HEK293 (cell line): ENCODE measurements around the gene DNAJC22.
"Not testable (repeated sequence)": the region's sequence is repeated elsewhere in the genome, so short reads cannot be mapped to it uniquely, and the experiment has no call there.

Experiments
- BCL11A ChIP-seq: fragments of 450-650 bp; formaldehyde crosslinking; IDR thresholded peaks from 2 replicates; pipeline ENCODE4 v1.5.1; 2016; ENCODE audit warnings: low read depth, missing biosample characterization, missing genetic modification characterization
- GLI2 ChIP-seq: fragments of 450-650 bp; formaldehyde crosslinking; IDR thresholded peaks from 2 replicates; pipeline ENCODE4; 2017; ENCODE audit warnings: missing biosample characterization, missing genetic modification characterization, low read depth, borderline replicate concordance
- HOXA7 ChIP-seq: sonication (generic); formaldehyde crosslinking; IDR thresholded peaks from 2 replicates; pipeline ENCODE4 v1.8.1; 2022; ENCODE audit warnings: missing genetic modification reagents, borderline replicate concordance
- YY1 ChIP-seq: fragments of 450-650 bp; formaldehyde crosslinking; IDR thresholded peaks from 2 replicates; pipeline ENCODE4 v1.5.1; 2018; ENCODE audit warnings: missing biosample characterization, missing genetic modification characterization
- ZNF138 ChIP-seq: fragments of 450-650 bp; formaldehyde crosslinking; IDR thresholded peaks from 2 replicates; pipeline ENCODE4 v1.5.1; 2016; ENCODE audit warnings: missing biosample characterization, missing genetic modification characterization, borderline replicate concordance
- ZNF223 ChIP-seq: fragments of 450-650 bp; formaldehyde crosslinking; IDR thresholded peaks from 2 replicates; pipeline ENCODE4 v1.5.1; 2016; ENCODE audit warnings: missing biosample characterization, missing genetic modification characterization
- ZNF449 ChIP-seq: fragments of 450-650 bp; formaldehyde crosslinking; IDR thresholded peaks from 2 replicates; pipeline ENCODE4 v1.5.1; 2017; ENCODE audit warnings: missing biosample characterization, mild to moderate bottlenecking, missing genetic modification characterization, moderate library complexity
- ZNF555 ChIP-seq: fragments of 450-650 bp; formaldehyde crosslinking; conservative IDR thresholded peaks from 2 replicates; pipeline ENCODE4 v1.5.1; 2017; ENCODE audit warnings: missing biosample characterization, mild to moderate bottlenecking, missing genetic modification characterization, inconsistent platforms
- ZNF626 ChIP-seq: fragments of 450-650 bp; sonication (Bioruptor Pico); formaldehyde crosslinking; IDR thresholded peaks from 2 replicates; pipeline ENCODE4 v1.5.1; 2018; ENCODE audit warnings: missing biosample characterization, missing genetic modification characterization, inconsistent platforms
- ZNF658 ChIP-seq: fragments of 450-650 bp; formaldehyde crosslinking; IDR thresholded peaks from 2 replicates; pipeline ENCODE4; 2016; ENCODE audit warnings: missing biosample characterization, missing genetic modification characterization
- ZNF677 ChIP-seq: fragments of 450-650 bp; IDR thresholded peaks from 2 replicates; pipeline ENCODE4 v1.5.0; 2018; ENCODE audit warnings: missing biosample characterization, mild to moderate bottlenecking, missing genetic modification characterization, moderate library complexity
- TF ChIP-seq, protein P1 (sequence below): fragments of 450-650 bp; formaldehyde crosslinking; IDR thresholded peaks from 2 replicates; pipeline ENCODE4 v1.5.1; 2016; ENCODE audit warnings: missing biosample characterization, missing genetic modification characterization
- TF ChIP-seq, protein P2 (sequence below): fragments of 450-650 bp; formaldehyde crosslinking; IDR thresholded peaks from 2 replicates; pipeline ENCODE4 v1.5.1; 2016; ENCODE audit warnings: missing biosample characterization, missing genetic modification characterization
- TF ChIP-seq, protein P3 (sequence below): fragments of 450-650 bp; formaldehyde crosslinking; conservative IDR thresholded peaks from 2 replicates; pipeline ENCODE4 v1.5.1; 2016; ENCODE audit warnings: low read depth, missing biosample characterization, missing genetic modification characterization

GRCh38 chr12:49333778-49334177, 12.9 kb upstream of the DNAJC22 start:
- TF ChIP-seq BCL11A (tag by site-specific recombination); ZNF677 (tag by site-specific recombination); ZNF626 (tag by site-specific recombination); ZNF449; ZNF138; ZNF555 (tag by site-specific recombination); ZNF223 (tag by site-specific recombination); GLI2 (tag by site-specific recombination); ZNF658 (tag by site-specific recombination); YY1 (tag by site-specific recombination); HOXA7 (CRISPR knock-in tag): not testable (repeated sequence)
- TF ChIP-seq, protein P1, sequence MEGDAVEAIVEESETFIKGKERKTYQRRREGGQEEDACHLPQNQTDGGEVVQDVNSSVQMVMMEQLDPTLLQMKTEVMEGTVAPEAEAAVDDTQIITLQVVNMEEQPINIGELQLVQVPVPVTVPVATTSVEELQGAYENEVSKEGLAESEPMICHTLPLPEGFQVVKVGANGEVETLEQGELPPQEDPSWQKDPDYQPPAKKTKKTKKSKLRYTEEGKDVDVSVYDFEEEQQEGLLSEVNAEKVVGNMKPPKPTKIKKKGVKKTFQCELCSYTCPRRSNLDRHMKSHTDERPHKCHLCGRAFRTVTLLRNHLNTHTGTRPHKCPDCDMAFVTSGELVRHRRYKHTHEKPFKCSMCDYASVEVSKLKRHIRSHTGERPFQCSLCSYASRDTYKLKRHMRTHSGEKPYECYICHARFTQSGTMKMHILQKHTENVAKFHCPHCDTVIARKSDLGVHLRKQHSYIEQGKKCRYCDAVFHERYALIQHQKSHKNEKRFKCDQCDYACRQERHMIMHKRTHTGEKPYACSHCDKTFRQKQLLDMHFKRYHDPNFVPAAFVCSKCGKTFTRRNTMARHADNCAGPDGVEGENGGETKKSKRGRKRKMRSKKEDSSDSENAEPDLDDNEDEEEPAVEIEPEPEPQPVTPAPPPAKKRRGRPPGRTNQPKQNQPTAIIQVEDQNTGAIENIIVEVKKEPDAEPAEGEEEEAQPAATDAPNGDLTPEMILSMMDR (tag by site-specific recombination): not testable (repeated sequence)
- TF ChIP-seq, protein P2, sequence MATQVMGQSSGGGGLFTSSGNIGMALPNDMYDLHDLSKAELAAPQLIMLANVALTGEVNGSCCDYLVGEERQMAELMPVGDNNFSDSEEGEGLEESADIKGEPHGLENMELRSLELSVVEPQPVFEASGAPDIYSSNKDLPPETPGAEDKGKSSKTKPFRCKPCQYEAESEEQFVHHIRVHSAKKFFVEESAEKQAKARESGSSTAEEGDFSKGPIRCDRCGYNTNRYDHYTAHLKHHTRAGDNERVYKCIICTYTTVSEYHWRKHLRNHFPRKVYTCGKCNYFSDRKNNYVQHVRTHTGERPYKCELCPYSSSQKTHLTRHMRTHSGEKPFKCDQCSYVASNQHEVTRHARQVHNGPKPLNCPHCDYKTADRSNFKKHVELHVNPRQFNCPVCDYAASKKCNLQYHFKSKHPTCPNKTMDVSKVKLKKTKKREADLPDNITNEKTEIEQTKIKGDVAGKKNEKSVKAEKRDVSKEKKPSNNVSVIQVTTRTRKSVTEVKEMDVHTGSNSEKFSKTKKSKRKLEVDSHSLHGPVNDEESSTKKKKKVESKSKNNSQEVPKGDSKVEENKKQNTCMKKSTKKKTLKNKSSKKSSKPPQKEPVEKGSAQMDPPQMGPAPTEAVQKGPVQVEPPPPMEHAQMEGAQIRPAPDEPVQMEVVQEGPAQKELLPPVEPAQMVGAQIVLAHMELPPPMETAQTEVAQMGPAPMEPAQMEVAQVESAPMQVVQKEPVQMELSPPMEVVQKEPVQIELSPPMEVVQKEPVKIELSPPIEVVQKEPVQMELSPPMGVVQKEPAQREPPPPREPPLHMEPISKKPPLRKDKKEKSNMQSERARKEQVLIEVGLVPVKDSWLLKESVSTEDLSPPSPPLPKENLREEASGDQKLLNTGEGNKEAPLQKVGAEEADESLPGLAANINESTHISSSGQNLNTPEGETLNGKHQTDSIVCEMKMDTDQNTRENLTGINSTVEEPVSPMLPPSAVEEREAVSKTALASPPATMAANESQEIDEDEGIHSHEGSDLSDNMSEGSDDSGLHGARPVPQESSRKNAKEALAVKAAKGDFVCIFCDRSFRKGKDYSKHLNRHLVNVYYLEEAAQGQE (tag by site-specific recombination): not testable (repeated sequence)
- TF ChIP-seq, protein P3, sequence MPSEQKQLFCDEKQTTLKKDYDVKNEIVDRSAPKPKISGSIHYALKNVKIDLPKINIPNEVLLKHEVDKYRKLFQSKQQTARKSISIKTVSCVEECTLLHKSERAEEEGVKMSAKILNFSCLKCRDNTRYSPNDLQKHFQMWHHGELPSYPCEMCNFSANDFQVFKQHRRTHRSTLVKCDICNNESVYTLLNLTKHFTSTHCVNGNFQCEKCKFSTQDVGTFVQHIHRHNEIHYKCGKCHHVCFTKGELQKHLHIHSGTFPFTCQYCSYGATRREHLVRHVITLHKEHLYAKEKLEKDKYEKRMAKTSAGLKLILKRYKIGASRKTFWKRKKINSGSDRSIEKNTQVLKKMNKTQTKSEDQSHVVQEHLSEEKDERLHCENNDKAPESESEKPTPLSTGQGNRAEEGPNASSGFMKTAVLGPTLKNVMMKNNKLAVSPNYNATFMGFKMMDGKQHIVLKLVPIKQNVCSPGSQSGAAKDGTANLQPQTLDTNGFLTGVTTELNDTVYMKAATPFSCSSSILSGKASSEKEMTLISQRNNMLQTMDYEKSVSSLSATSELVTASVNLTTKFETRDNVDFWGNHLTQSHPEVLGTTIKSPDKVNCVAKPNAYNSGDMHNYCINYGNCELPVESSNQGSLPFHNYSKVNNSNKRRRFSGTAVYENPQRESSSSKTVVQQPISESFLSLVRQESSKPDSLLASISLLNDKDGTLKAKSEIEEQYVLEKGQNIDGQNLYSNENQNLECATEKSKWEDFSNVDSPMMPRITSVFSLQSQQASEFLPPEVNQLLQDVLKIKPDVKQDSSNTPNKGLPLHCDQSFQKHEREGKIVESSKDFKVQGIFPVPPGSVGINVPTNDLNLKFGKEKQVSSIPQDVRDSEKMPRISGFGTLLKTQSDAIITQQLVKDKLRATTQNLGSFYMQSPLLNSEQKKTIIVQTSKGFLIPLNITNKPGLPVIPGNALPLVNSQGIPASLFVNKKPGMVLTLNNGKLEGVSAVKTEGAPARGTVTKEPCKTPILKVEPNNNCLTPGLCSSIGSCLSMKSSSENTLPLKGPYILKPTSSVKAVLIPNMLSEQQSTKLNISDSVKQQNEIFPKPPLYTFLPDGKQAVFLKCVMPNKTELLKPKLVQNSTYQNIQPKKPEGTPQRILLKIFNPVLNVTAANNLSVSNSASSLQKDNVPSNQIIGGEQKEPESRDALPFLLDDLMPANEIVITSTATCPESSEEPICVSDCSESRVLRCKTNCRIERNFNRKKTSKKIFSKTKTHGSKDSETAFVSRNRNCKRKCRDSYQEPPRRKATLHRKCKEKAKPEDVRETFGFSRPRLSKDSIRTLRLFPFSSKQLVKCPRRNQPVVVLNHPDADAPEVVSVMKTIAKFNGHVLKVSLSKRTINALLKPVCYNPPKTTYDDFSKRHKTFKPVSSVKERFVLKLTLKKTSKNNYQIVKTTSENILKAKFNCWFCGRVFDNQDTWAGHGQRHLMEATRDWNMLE: not testable (repeated sequence)
